Occipital lobe (tissue), 2 donors: ENCODE data around the gene DAB2. TPM values are rescaled to one million over a fixed set of nuclear protein-coding genes. Genes with fewer than 3 reads are reported as not detected.
A peak's percentile ranks its signal among the peaks of the same experiment; 100 is the strongest.

ENCODE experiments used
- DNase-seq: peaks from one replicate; lab custom pipeline; 2025; lab: John Stamatoyannopoulos, UW
- total RNA-seq: library from RNA; depleted of rRNA; stranded (reverse); fragments of >200 nt; gene quantifications from one replicate; pipeline ENCODE4 v1.2.3, GENCODE V29; 2014

DAB2 gene
- total RNA-seq = 23.4 TPM

GRCh38 chr5:39424736-39425637 lies at the start of gene DAB2:
Gene DAB2, minus strand, starts transcription at chr5:39424980. Its CDS starts 30,660 bp downstream, at chr5:39394320.
- DNase-seq = peak; percentile 52

GRCh38 chr5:39473156-39473775 lies 48.5 kb upstream of the DAB2 start:
- DNase-seq = no peak

GRCh38 chr5:39471836-39472508 lies 47.2 kb upstream of the DAB2 start:
- DNase-seq = no peak

GRCh38 chr5:39470811-39471210 lies 46.0 kb upstream of the DAB2 start:
- no peak for DNase-seq

GRCh38 chr5:39469777-39470415 lies 45.1 kb upstream of the DAB2 start:
- DNase-seq = no peak

GRCh38 chr5:39469176-39469575 lies 44.4 kb upstream of the DAB2 start:
- no peak for DNase-seq

- DNase-seq = no peak
Observed at GRCh38 chr5:39466846-39467245, 42.1 kb upstream of the DAB2 start.

GRCh38 chr5:39465843-39466242 lies 41.1 kb upstream of the DAB2 start:
- no peak for DNase-seq

- DNase-seq = no peak
Observed at GRCh38 chr5:39465097-39465496, 40.3 kb upstream of the DAB2 start.

- DNase-seq = no peak
Observed at GRCh38 chr5:39464088-39464487, 39.3 kb upstream of the DAB2 start.

GRCh38 chr5:39462211-39462610 lies 37.4 kb upstream of the DAB2 start:
- no peak for DNase-seq

- no peak for DNase-seq
Observed at GRCh38 chr5:39461007-39461682, 36.4 kb upstream of the DAB2 start.

GRCh38 chr5:39459907-39460306 lies 35.1 kb upstream of the DAB2 start:
- no peak for DNase-seq

GRCh38 chr5:39459071-39459470 lies 34.3 kb upstream of the DAB2 start:
- DNase-seq = no peak

GRCh38 chr5:39455645-39456044 lies 30.9 kb upstream of the DAB2 start:
- no peak for DNase-seq

- DNase-seq = no peak
Observed at GRCh38 chr5:39453606-39454005, 28.8 kb upstream of the DAB2 start.

GRCh38 chr5:39452846-39453245 lies 28.1 kb upstream of the DAB2 start:
- DNase-seq = no peak

- no peak for DNase-seq
Observed at GRCh38 chr5:39451276-39451941, 26.6 kb upstream of the DAB2 start.

GRCh38 chr5:39450487-39450886 lies 25.7 kb upstream of the DAB2 start:
- no peak for DNase-seq

- DNase-seq = no peak
Observed at GRCh38 chr5:39449591-39449990, 24.8 kb upstream of the DAB2 start.
